GM13976 (cell line): ENCODE data around the gene THADA.

Experiments used
- DNase-seq: peaks from one replicate; pipeline ENCODE4 v3.0.0; 2012; ENCODE audit warnings: low spot score
- CTCF ChIP-seq: IDR thresholded peaks from 2 replicates; pipeline ENCODE4 v1.5.1; 2012; ENCODE audit warnings: borderline replicate concordance, mild to moderate bottlenecking; ENCODE audit not compliant: insufficient read depth; ENCODE audit errors: extremely low read depth, missing control alignments, control extremely low read depth
- in situ Hi-C: fragments of 300-500 bp; cut with MboI; formaldehyde crosslinking; loops from one replicate; pipeline ENCODE4 v1.12.0; 2022; ENCODE audit warnings: low sequenced_read_pairs, mixed read lengths, inconsistent platforms; ENCODE audit not compliant: unreplicated experiment

Gene THADA

GRCh38 chr2:43572244-43572643 is 23.6 kb downstream of the THADA start:
- TF ChIP-seq CTCF = no peak
- in situ Hi-C loops = no loop called here
- DNase-seq = no peak

- DNase-seq = peak; percentile 43
- TF ChIP-seq CTCF = no peak
- in situ Hi-C loops = no loop called here
Observed at GRCh38 chr2:43569921-43570320, 25.9 kb downstream of the THADA start.

GRCh38 chr2:43568228-43568627 is 27.6 kb downstream of the THADA start:
- in situ Hi-C loops = no loop called here
- no peak for TF ChIP-seq CTCF
- DNase-seq = no peak

- no peak for TF ChIP-seq CTCF
- no peak for DNase-seq
- in situ Hi-C loops = no loop called here
Observed at GRCh38 chr2:43566461-43566729, 29.4 kb downstream of the THADA start.

GRCh38 chr2:43563679-43564078 is 32.2 kb downstream of the THADA start:
- in situ Hi-C loops = no loop called here
- no peak for TF ChIP-seq CTCF
- DNase-seq = no peak

- no peak for DNase-seq
- in situ Hi-C loops = no loop called here
Observed at GRCh38 chr2:43560231-43560547, 35.6 kb downstream of the THADA start.

More at GRCh38 chr2:43560231-43560547, 35.6 kb downstream of the THADA start:
- TF ChIP-seq CTCF = no peak
